Measurements from ENCODE around the gene SCGB1A1.
A peak's percentile ranks its signal among the peaks of the same experiment; 100 is the strongest.
"Not testable (repeated sequence)": the region's sequence is repeated elsewhere in the genome, so short reads cannot be mapped to it uniquely, and the experiment has no call there.

SCGB1A1 gene, protein sequence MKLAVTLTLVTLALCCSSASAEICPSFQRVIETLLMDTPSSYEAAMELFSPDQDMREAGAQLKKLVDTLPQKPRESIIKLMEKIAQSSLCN

DNA sequence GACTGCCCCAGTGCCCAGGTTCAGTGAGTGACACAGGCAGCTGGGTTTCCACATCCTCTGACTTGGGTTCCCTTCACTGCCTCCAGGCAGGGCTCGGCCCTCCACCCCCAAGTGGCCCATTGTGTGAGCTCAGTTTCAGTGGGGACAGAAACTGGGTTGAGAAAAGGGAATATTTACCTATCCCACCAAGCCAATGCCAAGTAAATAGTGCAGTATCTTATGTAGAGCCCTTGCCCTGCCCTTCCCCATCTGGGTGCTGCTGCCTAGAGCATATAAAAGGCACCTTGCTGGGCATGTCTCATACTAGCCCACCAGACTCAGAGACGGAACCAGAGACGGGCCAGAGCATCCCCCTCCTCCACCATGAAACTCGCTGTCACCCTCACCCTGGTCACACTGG lies at the start of gene SCGB1A1:
TSS of gene SCGB1A1 (plus strand) at position 301 of the 400 bp plus-strand sequence. CDS start at position 364, 63 bp downstream.
- DNase-seq, result no peak

DNA sequence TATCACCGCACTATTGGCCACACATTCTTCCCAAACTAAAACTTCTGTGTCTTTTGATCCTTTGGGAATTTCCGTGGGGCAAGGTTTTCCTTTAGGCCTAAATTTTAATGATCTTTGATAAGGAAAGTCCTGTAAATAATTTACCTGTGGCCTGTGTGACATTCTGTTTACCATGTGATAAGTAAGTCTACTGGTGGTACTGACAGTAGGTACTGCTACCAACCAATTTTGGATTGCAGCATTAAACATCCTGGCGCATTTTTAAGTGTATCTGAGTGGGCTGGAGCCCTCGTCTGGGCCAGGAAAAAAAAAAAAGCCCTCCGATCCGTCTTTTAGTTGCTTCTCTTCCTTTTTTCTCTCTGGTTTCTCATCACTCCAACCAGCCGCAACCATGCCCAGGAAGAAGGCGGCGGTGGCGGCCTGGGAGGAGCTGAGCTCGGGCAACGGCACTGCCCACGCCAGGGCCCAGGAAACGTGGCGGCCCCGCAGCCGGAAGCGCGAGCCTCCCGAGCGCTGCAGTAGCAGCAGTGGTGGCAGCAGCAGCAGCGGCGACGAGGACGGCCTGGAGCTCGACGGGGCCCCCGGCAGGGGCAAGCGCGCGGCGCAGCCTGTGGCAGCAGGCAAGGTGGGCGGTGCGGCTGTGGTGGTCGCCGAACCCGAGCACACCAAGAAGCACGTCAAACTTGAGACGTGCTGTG lies 47.9 kb upstream of the SCGB1A1 start:
- DNase-seq, result peak; percentile 51

DNA sequence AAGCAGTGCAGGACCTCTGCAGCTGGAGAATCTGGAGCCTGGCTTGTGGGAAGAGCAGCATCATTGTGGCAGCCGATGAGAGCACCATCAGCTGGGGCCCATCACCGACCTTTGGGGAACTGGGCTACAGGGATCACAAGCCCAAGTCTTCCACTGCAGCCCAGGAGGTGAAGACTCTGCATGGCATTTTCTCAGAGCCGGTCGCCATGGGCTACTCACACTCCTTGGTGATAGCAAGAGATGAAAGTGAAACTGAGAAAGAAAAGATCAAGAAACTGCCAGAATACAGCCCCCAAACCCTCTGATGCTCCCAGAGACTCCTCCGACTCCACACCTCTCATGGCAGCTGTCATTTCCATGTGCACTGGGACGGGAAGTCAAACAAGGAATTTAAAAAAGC lies 46.0 kb upstream of the SCGB1A1 start:
- no peak for DNase-seq

DNA sequence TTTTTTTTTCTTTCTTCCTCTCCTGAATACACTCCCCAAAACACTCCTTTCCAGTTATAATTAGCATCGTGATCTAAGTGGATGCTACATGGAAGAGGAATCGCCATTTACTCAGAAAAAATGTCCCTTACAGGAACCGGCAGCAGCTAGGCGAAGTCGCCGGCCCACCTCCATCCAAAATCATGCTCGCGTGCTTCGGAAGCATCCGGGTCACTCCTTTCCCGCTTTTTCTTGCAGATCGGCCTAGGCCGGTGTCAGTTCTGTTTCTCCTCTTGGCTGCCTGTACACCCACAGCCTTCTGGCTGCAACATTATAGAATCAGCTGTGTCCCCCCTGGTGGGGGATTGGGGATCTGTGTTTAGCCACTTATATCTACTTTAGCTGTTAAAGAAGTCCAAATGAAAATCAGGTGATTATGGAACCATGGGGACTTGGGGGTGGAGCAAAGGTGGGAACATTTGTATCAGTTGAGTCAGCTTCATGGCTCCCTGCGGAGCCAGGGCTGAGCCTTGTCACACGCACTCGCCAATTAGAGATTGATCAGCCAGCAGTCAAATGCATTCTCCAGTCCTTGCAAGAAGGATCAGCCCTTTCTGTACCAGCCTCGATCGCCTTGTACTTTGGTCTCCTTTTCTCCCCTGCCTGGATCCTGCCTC lies 45.2 kb upstream of the SCGB1A1 start:
- no peak for DNase-seq

DNA sequence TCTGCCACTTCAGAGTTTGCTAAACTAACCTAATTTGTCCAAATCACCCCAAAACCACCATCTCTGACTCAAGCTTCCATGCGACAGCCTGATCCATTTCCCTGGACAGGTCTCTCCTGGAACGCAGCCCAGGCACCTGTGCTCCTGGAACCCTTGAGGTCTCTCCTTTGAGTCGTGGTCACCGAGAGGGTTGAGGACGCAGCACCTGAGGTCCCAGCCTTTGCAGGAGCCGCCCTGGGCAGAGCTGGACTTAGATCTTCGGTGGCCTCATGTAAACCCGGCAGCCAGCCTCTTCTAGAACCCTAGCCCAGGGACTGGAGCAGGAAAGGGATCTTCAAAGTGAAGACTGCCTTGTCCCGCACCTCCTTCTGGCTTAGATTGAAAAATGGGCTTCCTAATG lies 44.0 kb upstream of the SCGB1A1 start:
- DNase-seq, result no peak

DNA sequence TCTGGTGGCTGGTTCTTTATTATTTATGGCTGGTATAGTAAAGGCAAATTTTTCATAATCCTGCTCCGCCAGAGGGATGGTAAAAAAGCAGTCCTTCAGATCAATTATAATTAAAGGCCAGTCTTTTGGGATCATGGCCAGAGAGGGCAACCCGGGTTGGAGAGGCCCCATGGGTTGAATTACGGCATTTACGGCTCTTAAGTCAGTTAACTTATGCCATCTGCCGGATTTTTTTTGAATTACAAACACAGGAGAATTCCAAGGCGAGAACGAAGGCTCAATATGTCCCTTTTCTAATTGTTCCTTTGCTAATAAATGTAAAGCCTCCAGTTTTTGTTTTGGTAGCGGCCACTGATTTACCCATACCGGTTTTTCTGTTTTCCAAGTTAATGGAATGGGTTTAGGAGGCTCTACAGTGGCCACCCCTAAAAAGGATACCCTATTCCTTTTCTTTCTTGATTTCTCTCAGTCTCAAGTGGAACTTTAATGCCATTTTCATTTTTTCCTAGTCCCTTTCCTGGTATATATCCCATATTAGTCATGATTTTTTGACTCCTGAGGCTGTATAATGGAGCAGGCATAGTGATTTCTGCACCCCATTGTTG lies 40.3 kb upstream of the SCGB1A1 start:
- DNase-seq, result peak; percentile 66

DNA sequence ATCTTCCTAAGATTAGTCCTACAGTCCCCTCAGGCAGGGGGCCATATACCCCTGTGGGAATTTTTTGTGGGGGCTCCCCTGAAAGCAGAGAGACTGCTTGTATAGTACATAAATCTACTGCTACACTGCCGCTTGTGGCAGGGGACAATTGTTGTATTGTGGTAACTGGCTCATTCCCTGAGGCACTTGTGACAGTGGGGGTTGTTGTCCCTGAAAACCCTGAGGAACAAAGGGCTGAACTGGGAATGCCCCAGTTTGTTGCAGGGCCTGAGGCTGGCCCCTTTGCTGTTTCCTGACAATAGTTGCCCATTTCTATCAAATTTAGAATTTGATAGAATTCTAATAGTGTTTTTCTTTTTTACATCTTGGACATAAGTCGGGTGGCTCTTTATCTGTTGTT lies 39.2 kb upstream of the SCGB1A1 start:
- DNase-seq, result not testable (repeated sequence)

DNA sequence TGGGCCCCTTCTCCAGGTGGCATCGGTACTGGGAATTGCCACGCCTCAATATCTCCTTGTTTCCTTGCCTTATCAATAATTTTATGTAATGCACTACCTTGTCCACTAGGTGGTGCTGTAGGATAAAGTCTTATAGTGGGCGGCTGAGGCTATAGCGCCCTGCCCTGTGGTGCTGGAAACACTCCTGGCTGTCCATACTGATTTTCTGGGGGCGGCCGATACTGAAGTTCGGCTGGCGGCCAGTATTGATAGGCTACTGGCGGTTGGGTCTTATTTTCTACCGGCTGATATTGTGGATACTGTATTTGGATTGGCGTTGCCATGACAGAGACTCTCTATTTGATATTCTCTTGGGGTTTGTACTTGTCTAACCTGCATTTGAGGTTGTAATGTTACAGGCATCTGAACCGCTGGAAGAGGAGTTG lies 38.0 kb upstream of the SCGB1A1 start:
- DNase-seq, result peak; percentile 81

DNA sequence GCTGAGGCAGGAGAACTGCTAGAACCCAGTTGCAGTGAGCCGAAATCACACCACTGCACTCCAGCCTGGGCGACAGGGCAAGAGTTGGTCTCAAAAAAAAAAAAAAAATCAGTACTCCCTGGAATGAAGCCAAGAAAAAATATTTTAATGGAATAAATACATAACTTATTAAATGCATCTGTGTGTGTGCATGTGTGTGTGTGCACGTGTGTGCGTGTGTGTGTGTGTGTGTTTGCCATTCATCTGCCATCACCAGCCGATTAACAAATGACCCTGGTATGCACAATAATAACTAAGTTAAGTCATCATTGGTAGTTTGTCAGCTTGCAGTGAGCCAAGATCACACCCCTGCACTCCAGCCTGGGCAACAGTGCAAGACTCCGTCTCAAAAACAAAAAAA lies 35.0 kb upstream of the SCGB1A1 start:
- no peak for DNase-seq

DNA sequence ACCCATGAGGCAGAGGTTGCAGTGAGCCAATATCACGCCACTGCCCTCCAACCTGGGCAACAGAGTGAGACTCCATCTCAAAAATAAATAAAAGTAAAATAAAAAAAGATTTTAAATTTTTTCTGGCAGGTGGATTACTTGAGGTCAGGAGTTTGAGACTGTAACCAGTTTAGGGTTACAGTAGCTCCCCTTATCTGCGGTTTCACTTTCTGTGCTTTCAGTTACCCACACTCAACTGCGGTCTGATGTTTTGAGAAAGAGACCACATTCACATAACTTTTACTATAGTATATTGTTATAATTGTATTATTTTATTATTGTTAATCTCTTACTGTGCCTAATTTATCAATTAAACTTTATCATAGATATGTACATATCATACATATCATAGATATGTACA lies 32.8 kb upstream of the SCGB1A1 start:
- peak; percentile 57 for DNase-seq

DNA sequence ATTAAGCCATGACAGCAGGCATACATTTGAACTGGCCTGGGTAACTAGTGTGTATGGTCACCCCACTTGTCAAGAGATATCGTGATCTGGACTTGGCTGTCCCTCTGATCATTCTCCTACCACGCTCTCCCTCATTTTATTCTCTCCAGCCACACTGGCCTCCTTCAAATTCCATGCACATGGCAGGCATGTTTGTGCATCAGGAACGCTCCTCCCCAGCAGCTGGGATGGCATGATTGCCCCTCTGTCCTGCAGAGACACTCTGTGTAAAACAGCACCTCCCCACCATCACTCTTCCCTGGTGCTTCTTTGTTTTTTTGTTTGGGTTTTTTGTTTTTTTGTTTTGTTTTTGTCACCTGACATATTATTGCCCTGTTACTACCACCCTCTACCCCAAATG lies 31.5 kb upstream of the SCGB1A1 start:
- no peak for DNase-seq

DNA sequence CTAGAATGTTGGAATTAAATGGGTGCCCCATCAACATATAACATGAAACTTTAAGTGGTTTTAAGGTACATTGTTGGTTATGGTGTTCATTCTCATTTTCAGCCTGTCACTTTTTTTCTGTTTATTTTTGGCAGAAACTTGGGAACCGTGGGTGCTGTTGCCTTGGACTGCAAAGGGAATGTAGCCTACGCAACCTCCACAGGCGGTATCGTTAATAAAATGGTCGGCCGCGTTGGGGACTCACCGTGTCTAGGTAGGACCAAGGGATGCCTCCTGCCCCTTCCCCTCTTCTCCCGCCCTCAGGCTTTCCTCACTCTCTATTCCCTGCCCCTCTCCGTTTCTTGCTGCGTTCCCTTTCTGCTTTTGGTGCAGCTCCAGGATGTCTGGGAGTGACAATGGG lies 29.8 kb upstream of the SCGB1A1 start:
- DNase-seq, result no peak

DNA sequence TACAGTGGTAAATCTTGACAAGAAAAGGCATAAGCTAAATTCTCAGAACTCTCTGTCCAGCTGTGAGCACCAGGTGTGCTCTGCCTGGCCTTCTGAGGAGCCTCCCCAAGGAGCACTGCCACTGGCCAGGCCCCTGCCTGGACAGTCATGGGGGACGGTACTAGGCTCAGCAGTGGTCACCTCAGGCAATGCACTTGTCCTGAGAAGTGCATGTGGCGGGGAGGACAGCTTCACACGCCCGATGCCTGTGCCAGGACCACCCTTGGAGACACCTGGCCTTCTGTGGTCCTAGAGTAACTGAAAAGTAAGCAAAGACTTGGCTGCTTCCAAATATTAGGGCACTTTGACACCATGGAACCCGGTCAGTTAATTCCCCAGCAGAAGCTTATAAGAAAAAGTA lies 28.6 kb upstream of the SCGB1A1 start:
- no peak for DNase-seq

DNA sequence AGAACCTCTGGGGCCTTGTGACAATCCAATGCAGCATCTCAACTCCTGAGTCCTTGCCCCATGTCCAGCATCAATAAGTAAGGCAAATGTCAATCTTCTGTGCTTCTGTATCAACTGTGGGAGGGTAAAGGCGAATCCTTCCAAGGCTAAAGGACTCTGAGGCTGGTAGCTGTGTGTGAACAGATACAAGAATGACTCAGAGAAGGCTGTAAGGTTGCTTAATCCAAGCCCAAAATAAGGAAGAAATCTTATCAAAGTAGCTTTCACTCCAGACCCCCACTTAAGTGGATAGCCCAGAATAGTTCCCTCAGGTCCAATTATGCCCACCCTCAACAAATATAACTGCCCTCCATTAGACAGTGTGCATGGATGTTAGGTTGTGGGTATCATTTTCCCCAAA lies 28.1 kb upstream of the SCGB1A1 start:
- DNase-seq, result no peak

DNA sequence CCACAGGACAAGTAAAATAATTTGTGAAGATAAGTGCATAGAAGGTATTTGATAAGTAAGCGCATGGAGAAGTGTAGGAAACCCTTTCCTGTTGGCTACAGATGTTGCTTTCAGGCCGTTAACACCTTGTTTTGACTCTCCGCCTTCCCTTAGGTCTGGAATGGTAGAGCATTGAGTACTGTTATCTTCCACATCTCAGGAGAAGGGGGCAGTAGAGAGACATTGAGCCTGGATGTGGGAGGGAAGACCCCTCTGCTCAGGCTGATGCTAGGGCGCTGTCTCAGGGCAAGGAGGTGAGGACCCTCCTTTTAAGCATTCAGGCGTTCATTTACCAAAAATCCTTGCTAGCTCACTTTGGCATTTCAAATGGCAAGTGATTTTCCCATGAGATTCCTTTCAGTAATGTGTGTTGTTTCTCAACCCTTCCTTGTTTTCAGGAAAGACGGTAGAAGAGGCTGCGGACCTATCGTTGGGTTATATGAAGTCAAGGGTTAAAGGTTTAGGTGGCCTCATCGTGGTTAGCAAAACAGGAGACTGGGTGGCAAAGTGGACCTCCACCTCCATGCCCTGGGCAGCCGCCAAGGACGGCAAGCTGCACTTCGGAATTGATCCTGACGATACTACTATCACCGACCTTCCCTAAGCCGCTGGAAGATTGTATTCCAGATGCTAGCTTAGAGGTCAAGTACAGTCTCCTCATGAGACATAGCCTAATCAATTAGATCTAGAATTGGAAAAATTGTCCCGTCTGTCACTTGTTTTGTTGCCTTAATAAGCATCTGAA lies 27.0 kb upstream of the SCGB1A1 start:
- no peak for DNase-seq

DNA sequence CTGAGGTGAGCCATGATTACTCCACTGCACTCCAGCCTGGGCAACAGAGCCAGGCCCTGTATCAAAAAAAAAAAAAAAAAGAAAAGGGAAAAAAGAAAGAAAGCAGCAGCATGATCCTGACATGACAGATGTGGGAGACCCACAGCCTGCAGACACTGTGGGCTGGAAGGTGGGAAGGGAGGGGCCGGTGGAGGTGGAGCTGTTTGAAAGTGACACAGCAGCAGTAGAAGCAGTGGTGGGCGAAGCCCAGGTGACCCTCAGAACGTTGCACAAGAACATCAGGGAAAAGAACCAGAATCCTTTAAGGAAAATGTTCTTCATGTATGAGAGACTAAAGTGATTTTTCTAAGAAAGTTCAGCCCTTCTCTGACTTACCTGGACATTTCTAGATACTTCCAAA lies 26.3 kb upstream of the SCGB1A1 start:
- no peak for DNase-seq

DNA sequence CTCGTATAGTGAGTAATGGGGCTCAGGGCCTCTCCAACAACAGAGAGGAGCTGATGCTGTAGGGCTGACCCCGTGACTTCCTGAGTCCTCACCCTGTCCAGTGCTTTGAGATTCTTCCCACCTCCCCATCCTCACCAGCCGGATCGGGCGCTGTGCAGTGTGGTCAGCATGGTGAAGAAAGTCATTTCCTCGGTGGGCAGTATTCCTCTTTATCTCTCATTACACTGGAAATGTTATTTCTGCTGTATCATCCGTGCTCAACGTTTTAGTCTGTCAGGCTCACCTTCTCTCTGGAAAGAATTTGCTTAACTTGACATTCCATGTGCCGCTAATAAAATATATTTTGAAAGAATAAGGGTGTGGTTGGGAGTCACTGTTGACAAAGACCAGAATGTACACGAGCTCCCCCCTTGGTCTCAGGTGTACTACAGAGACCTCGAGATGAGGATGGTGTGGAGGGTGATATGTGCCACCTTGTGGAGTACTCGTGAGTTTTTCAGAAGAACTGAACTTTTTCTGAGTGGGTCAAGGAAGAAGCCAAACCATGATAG lies 25.7 kb upstream of the SCGB1A1 start:
- DNase-seq, result peak; percentile 61

DNA sequence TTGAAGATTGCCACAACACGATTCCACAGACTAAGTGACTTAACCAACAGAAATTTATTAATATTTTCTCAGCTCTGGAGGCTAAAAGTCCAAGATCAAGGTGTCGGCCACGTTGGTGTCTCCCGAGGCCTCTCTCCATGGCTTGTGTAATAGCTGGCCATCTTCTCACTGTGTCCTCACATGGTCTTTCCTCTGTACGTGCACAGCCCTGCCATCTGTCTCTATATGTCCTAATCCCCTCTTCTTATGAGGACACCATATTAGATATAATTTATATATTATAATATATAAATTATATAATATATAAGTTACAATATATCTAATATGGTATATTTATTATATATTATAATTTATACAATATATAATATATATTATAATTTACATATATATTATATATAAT lies 25.1 kb upstream of the SCGB1A1 start:
- DNase-seq, result no peak

DNA sequence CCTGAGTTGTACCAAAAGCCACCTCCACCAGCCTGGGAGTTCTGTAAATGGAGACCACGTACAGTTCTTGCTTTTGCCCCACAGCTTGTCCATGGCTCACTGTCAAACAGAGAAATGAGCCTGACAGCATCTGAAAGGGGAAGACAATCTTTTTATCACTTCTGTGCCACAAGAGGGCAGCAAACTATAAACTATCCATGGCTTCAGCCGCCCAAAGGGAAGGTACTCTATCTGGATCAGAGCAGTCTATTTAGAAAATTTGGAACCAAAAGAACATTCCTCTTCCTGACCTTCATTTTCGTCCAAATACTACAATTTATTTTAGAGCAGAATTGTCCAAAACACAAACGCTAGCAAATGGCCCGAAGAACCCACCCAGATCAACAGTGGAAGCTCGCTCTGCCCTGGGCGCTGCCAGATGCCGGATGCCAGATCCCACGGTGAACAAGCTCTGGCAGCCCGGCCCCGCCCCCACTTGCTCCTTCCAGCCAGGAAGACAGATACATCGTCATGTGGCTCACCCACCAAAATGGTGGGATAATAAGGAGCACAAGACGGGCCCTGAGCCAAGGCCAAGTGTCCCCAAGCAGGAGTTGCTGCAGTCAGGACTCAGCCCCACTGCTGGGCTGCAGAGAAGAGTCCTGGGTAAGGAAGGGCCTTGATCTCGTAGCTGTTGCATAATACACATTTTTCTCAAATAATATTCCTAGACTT lies 23.9 kb upstream of the SCGB1A1 start:
- peak; percentile 79 for DNase-seq

DNA sequence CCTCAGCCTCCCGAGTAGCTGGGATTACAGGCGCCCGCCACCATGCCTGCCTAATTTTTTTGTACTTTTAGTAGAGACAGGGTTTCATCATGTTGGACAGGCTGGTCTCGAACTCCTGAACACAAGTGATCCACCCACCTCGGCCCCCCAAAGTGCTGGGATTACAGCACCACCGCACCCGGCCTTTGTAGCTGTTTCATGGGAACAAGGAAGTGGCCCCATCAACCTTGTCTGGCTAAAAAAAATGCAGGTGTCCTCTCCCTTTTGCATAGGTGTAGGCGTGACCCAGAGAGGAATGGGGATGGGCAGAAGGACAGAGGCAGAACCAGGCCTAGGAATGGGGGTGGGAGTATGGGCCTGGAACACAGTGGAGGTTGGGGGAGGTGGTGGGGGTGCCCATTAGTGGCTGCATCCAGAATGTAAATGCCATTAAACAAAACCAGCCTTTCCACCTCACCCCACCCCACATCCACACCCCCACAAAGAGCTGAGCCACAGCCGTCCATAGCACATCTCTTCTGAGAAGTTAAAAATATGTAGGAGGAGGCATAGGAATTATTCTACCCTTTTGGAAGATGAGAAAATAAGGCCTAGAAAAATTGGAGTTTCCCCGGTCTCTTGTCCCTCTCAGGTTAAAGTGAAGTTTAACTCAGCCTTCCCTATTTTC lies 22.8 kb upstream of the SCGB1A1 start:
- DNase-seq, result no peak
